ENCODE results near the gene BBS2.

GRCh38 chr16:56460101-56460500, 59.7 kb downstream of the BBS2 start:
- TF ChIP-seq CTCF (conservative IDR thresholded peaks at IDR 0.05; ENCODE audit: low read depth in 2 of 2) = no peak
- TF ChIP-seq POLR2AphosphoS5 (IDR thresholded peaks at IDR 0.05; ENCODE audit: low read depth) = no peak
- TF ChIP-seq EZH2phosphoT487 (IDR thresholded peaks at IDR 0.05; ENCODE audit: unreplicated experiment) = no peak
- no peak for TF ChIP-seq EZH2 (IDR thresholded peaks at IDR 0.05; ENCODE audit: low read depth, unreplicated experiment)
- no peak for TF ChIP-seq STAT1 (IDR thresholded peaks at IDR 0.05; ENCODE audit: unreplicated experiment)
- TF ChIP-seq CREB1 (CRISPR knock-in tag; IDR thresholded peaks at IDR 0.05; ENCODE audit: low read depth) = no peak
- TF ChIP-seq REST (IDR thresholded peaks at IDR 0.05; ENCODE audit: unreplicated experiment) = no peak
- TF ChIP-seq ZNF114 (CRISPR knock-in tag; IDR thresholded peaks at IDR 0.05) = no peak
- no peak for TF ChIP-seq ZNF331 (CRISPR knock-in tag; IDR thresholded peaks at IDR 0.05; ENCODE audit: low read depth)
- no peak for TF ChIP-seq ETS1 (IDR thresholded peaks at IDR 0.05)
- no peak for TF ChIP-seq JUNB (IDR thresholded peaks at IDR 0.05; ENCODE audit: unreplicated experiment)
- no peak for TF ChIP-seq NANOG (IDR thresholded peaks at IDR 0.05; ENCODE audit: borderline replicate concordance)
- TF ChIP-seq ZNF462 (CRISPR knock-in tag; IDR thresholded peaks at IDR 0.05) = no peak
